Large intestine (tissue), 3 donors: ENCODE measurements around the gene APOL1. TPM values are rescaled to one million over a fixed set of nuclear protein-coding genes. Genes with fewer than 3 reads are reported as not detected.

Source experiments
- DNase-seq, 2 donors: peaks; one replicate each; pipeline versions ENCODE4 v3.0.0 to v3.0.0-alpha.2; 2013
- H3K27ac ChIP-seq: one replicate; pipeline ENCODE4 v1.5.1; 2013; ENCODE audit warnings: low read length
- H3K27me3 ChIP-seq: 2 replicates; pipeline ENCODE4 v1.6.1; 2013; ENCODE audit warnings: low read length; ENCODE audit not compliant: control insufficient read depth, insufficient read depth
- H3K36me3 ChIP-seq: 2 replicates; pipeline ENCODE4 v1.6.1; 2013; ENCODE audit warnings: low read length; ENCODE audit not compliant: control insufficient read depth, insufficient read depth
- H3K4me1 ChIP-seq: one replicate; pipeline ENCODE4 v1.6.1; 2013; ENCODE audit warnings: low read length; ENCODE audit not compliant: control insufficient read depth, insufficient read depth
- H3K4me3 ChIP-seq: one replicate; pipeline ENCODE4 v1.5.1; 2013; ENCODE audit warnings: low read length
- H3K9me3 ChIP-seq: one replicate; pipeline ENCODE4 v1.6.1; 2013; ENCODE audit warnings: mild to moderate bottlenecking, low read depth, low read length, moderate library complexity; ENCODE audit not compliant: control insufficient read depth
- WGBS: methylation state at CpG from one replicate; pipeline ENCODE4 v1.1.5; 2013; ENCODE audit warnings: low lambda C conversion rate; ENCODE audit not compliant: insufficient coverage; 5-methylcytosine and 5-hydroxymethylcytosine counted together
- polyA plus RNA-seq: library from polyadenylated mRNA; unstranded; fragments of 120-200 nt; gene quantifications from one replicate; pipeline ENCODE4 v1.2.1, GENCODE V29; 2013

APOL1 gene
- polyA plus RNA-seq, 1 donor: 20.3 TPM

DNA sequence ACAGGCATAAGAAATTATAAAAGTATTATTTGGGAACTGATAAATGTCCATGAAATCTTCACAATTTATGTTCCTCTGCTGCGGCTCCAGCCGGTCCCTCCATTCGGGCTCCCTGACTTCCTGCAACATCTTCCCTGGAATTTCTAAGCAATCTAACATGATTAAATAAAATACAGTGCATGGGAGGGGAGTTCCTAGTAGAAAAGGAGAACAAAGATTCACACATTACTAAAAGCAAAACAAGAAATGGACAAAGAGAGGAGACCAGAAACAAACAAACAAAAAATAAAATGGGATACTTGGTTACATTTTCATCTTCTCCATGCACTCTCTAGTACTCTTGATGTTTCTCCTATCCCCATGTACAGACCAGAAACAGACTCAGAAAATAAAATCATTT is 42.7 kb upstream of the APOL1 start:
- no peaks in the 10 kb centered on the region for H3K27me3 ChIP-seq
- no CpG with 5 or more reads among the region's 3 CpGs for WGBS
- no peak overlapping the region for H3K4me3 ChIP-seq
- peaks cover 12% of the 10 kb centered on the region for H3K4me1 ChIP-seq
- peaks cover 8% of the 10 kb centered on the region for H3K9me3 ChIP-seq
- no peaks in the 10 kb centered on the region for H3K36me3 ChIP-seq
- no peak for DNase-seq
- H3K27ac ChIP-seq: no peak overlapping the region

DNA sequence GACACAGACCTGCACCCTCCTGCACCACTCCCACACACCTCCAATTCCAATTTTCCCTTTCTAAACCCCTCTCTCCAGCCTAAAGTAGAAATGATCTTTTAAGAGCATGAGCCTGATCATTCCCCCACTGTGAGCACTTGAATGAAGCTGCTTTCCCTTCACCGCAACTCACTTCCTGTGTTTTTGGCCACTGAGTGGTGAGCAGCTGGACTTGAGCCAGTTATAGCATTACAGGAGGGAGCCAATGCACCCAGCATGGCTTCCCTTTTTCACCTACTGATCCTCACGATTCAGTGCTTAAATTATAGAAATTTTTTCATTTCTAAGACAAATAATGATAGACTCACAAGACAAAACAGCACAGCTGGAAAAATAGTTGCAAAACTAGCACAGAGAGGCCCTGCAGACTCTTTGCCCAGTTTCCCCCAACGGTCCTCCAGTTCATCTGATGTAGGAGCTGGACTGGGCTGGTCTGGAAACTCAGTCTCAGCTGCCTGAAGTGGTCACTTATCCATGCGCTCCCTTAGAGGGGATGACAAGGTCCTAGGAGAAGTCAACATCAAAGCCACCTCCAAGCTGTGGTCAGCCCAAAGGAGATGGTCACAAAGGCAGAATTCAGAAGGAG is 41.6 kb upstream of the APOL1 start:
- no CpG with 5 or more reads among the region's 4 CpGs for WGBS
- DNase-seq: no peak
- H3K27ac ChIP-seq: no peak overlapping the region

DNA sequence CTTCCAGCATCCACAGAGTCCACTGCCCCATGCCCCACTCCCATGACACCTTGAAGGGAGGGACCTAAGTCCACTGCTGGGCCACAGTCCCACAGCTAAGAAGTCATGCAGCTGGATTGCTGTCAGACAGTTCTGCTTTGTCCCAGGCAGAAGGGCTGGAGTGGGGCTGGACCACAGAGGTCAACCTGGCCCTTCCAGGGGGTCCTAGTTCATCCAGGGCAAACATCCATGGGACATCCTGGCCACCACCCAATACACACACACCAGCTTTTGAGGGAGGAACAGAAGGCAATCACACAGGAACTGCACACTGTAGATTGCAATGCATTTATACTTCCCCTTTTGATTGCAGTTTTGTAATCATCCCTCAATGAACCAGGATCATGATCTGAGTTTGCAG is 40.0 kb upstream of the APOL1 start:
- Histone ChIP-seq H3K4me3 (no peak overlapping the region), H3K27me3 (no peaks in the 10 kb centered on the region), H3K9me3 (peaks cover 8% of the 10 kb centered on the region), H3K27ac (no peak overlapping the region), H3K36me3 (no peaks in the 10 kb centered on the region), H3K4me1 (peaks cover 10% of the 10 kb centered on the region)
- DNase-seq: no peak

More for the DNA sequence above, 41.6 kb upstream of the APOL1 start:
- H3K4me3 ChIP-seq: no peak overlapping the region
- peaks cover 8% of the 10 kb centered on the region for H3K9me3 ChIP-seq
- H3K27me3 ChIP-seq: no peaks in the 10 kb centered on the region
- peaks cover 10% of the 10 kb centered on the region for H3K4me1 ChIP-seq
- no peaks in the 10 kb centered on the region for H3K36me3 ChIP-seq

DNA sequence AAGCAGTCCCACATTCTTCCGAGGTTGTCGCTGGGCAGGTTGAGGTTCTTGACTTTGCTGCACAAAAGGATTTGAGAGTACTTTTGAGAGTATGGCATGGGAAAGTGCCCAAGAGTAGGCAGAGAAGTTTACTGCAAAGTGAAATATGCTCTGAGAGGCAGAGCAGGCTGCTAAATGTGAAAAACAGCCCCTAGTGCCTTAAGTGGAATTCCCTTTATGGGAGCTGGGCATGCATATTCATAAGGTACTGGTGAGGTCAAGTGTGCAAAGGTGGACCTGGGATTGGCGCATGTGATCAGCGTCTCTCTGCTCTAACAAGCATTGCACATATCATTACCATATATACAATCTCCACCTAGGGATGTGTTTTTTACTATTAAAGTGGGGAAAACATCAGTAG is 39.3 kb upstream of the APOL1 start:
- Histone ChIP-seq H3K27me3 (no peaks in the 10 kb centered on the region), H3K4me3 (no peak overlapping the region), H3K27ac (no peak overlapping the region), H3K4me1 (peaks cover 6% of the 10 kb centered on the region), H3K36me3 (no peaks in the 10 kb centered on the region), H3K9me3 (peaks cover 8% of the 10 kb centered on the region)
- 100% methylated on average over 2 of the region's 4 CpGs for WGBS
- DNase-seq: no peak

DNA sequence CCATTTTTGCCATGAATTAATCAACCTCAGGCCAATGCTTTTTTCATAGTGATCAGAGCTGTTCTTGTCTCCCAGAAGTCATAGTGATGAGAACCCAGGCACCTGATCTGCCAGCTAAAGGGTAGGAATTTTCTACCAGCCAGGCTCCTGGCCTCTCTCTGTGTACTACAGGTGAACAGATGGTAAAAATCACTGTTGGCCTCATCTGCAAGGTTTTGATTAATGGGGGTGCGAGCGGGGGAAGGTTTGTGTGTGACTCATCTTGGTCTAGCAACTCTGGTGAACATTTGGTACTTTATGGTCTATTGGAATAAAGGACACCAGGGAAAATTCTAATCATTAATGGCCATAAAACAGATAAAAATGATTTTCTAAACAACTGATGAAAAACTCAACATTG is 37.0 kb upstream of the APOL1 start:
- no peak for DNase-seq
- no CpG with 5 or more reads among the region's 2 CpGs for WGBS
- no peaks in the 10 kb centered on the region for H3K9me3 ChIP-seq
- H3K27me3 ChIP-seq: no peaks in the 10 kb centered on the region
- H3K27ac ChIP-seq: no peak overlapping the region
- H3K36me3 ChIP-seq: no peaks in the 10 kb centered on the region
- H3K4me3 ChIP-seq: no peak overlapping the region
- H3K4me1 ChIP-seq: no peaks in the 10 kb centered on the region

DNA sequence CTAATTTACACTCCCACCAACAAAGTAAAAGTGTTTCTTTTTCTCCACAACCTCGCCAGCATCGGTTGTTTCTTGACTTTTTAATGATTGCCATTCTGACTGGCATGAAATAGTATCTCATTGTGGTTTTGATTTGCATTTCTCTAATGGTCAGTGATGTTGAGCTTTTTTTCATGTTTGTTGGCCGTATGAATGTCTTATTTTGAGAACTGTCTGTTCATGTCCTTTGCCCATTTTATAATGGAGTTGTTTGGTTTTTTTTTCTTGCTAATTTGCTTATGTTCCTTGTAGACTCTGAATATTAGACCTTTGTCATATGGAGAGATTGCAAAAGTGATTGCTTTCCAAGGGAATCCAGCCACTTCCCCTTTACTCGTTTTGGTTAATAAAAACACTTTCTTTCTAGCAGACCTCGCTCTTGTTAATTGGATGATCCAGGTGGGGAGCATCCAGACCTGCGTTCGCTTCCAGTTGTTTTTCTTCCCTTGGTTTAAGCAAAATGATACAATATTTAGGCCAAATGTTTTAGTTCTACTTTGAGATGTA is 34.2 kb upstream of the APOL1 start:
- Histone ChIP-seq H3K36me3 (no peaks in the 10 kb centered on the region), H3K4me1 (no peaks in the 10 kb centered on the region), H3K4me3 (no peak overlapping the region), H3K27ac (no peak overlapping the region), H3K27me3 (no peaks in the 10 kb centered on the region), H3K9me3 (no peaks in the 10 kb centered on the region)
- no peak for DNase-seq
- WGBS: 94% methylated on average over 5 of the region's 7 CpGs

- no peaks in the 10 kb centered on the region for H3K9me3 ChIP-seq
- H3K4me3 ChIP-seq: no peak overlapping the region
- WGBS: no CpG with 5 or more reads among the region's 9 CpGs
- no peaks in the 10 kb centered on the region for H3K27me3 ChIP-seq
- H3K36me3 ChIP-seq: no peaks in the 10 kb centered on the region
- no peaks in the 10 kb centered on the region for H3K4me1 ChIP-seq
- no peak overlapping the region for H3K27ac ChIP-seq
- peak in 1 of 2 donors; percentile 42 for DNase-seq
Observed at GRCh38 chr22:36220451-36220921, 32.4 kb upstream of the APOL1 start.

DNA sequence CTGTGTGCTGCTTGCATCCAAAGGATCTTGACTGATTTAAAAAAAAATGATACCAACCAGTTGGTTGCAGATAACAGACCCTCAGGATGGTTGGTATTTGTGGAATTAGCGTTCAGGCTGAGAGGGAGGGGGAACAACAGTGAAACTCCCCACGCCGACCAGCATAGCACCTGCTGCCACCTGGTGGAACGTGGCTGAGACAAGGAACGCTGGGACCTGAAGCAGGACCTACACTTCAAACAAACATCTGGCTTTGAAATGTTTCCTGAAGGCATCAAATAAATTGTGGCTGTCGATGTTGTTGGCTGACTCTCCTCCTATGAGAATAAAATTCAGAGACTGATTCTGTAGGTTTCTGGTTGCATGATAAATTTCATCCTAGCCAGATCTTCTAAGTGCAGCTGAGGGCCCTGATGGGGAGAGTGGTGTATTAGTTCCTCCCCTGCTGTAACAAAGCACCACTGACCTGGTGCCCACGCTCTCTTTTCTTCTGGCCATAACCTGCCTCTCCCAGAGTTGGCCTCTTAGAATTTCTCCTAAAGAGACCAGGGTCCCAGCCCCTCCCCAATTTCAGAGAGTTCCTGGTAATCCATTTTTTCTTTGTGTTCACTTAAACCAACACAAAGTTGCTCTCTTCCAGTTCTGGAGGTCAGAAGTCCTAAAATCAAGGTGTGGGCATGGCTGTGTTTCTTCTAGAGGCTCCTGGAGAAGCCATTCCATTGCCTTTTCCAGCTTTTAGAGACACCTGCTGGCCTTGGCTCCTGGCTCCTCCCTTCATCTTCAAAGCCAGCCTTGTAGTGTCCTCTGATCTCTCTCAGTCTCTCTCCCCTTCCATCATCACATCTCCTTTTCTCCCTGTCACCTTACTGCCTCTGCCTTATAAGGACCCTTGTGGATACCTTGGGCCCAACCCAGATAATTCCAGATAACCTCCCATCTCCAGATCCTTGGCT is 30.9 kb upstream of the APOL1 start:
- WGBS: 0% methylated on average over 2 of the region's 7 CpGs
- Histone ChIP-seq H3K27ac (no peak overlapping the region), H3K9me3 (no peaks in the 10 kb centered on the region), H3K36me3 (no peaks in the 10 kb centered on the region), H3K27me3 (no peaks in the 10 kb centered on the region), H3K4me1 (no peaks in the 10 kb centered on the region), H3K4me3 (no peak overlapping the region)
- no peak for DNase-seq

DNA sequence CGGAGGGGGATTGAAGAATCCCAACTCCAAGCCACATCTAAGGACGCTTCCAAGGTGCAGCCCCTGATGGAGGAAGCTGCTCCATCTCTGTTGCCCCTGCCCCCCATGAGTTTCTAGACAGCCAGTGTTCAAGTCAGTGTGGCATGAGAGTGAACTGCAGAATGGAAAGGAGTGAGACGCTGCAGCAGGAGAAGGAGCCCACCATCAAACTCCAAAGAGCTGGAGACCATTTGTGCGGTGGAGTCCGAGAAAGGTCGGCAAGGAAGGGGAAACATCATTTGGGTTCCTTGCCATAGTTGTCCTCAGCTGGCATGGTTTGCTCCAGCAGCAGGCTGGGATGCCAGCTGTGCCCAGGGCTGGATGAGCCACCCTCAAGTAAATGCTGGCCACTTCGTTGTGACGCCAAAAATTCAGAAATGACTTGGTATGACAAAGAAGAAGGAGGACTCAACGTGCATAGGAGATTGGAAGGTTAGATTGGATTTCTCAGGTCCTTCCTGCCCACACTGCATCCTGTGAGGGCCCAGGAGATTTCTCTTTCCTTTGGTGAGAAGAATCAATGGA is 30.0 kb upstream of the APOL1 start:
- Histone ChIP-seq H3K27ac (no peak overlapping the region), H3K27me3 (no peaks in the 10 kb centered on the region), H3K4me1 (no peaks in the 10 kb centered on the region), H3K36me3 (peaks cover 8% of the 10 kb centered on the region), H3K4me3 (no peak overlapping the region), H3K9me3 (no peaks in the 10 kb centered on the region)
- no CpG with 5 or more reads among the region's 9 CpGs for WGBS
- no peak for DNase-seq

- no CpG with 5 or more reads among the region's 8 CpGs for WGBS
- H3K9me3 ChIP-seq: no peaks in the 10 kb centered on the region
- no peak overlapping the region for H3K4me3 ChIP-seq
- H3K36me3 ChIP-seq: peaks cover 11% of the 10 kb centered on the region
- DNase-seq: no peak
- no peaks in the 10 kb centered on the region for H3K27me3 ChIP-seq
- H3K4me1 ChIP-seq: no peaks in the 10 kb centered on the region
- H3K27ac ChIP-seq: no peak overlapping the region
Observed at GRCh38 chr22:36223504-36223903, 29.4 kb upstream of the APOL1 start.
